ENCODE data around the gene EXOSC3. TPM values are rescaled to one million over a fixed set of nuclear protein-coding genes. Genes with fewer than 3 reads are reported as not detected.
"Not testable (repeated sequence)": the region's sequence is repeated elsewhere in the genome, so short reads cannot be mapped to it uniquely, and the experiment has no call there.

Gene EXOSC3
- 10 to 100 TPM; 43.7 to 45.2 (median 45.0) TPM for polyA plus RNA-seq (ENCODE audit: insufficient read length in 3 of 3)
- long read RNA-seq, donor 1, transcript EXOSC3-201 (4 exons, 1,806 nt), result major isoform, 11 of 15 reads
- long read RNA-seq, donor 1, partial matches to known transcripts, result 0 of 15 reads
- long read RNA-seq, donor 1, other reads (novel, unspliced or antisense), result 0 of 15 reads
- long read RNA-seq, donor 2, transcript EXOSC3-201 (4 exons, 1,806 nt), result major isoform, 6 of 9 reads
- long read RNA-seq, donor 2, partial matches to known transcripts, result 0 of 9 reads
- long read RNA-seq, donor 2, other reads (novel, unspliced or antisense), result 0 of 9 reads
- long read RNA-seq, donor 3, transcript EXOSC3-202 (3 exons, 768 nt), result minor isoform, 5 of 31 reads
- long read RNA-seq, donor 3, transcript EXOSC3-201 (4 exons, 1,806 nt), result major isoform, 24 of 31 reads
- long read RNA-seq, donor 3, partial matches to known transcripts, result 0 of 31 reads
- long read RNA-seq, donor 3, other reads (novel, unspliced or antisense), result 0 of 31 reads
- long read RNA-seq, donor 4, transcript EXOSC3-201 (4 exons, 1,806 nt), result major isoform, 9 of 16 reads
- long read RNA-seq, donor 4, partial matches to known transcripts, result 0 of 16 reads
- long read RNA-seq, donor 4, other reads (novel, unspliced or antisense), result 0 of 16 reads
- long read RNA-seq, donor 5, result 0 reads
- long read RNA-seq, donor 6, transcript EXOSC3-201 (4 exons, 1,806 nt), result major isoform, 10 of 13 reads
- long read RNA-seq, donor 6, partial matches to known transcripts, result 0 of 13 reads
- long read RNA-seq, donor 6, other reads (novel, unspliced or antisense), result 0 of 13 reads
- long read RNA-seq, donor 7, transcript EXOSC3-201 (4 exons, 1,806 nt), result major isoform, 28 of 34 reads
- long read RNA-seq, donor 7, partial matches to known transcripts, result 0 of 34 reads
- long read RNA-seq, donor 7, other reads (novel, unspliced or antisense), result 0 of 34 reads
- long read RNA-seq, donor 8, transcript EXOSC3-201 (4 exons, 1,806 nt), result major isoform, 17 of 42 reads
- long read RNA-seq, donor 8, transcript EXOSC3-204 (3 exons, 509 nt), result minor isoform, 8 of 42 reads
- long read RNA-seq, donor 8, partial matches to known transcripts, result 10 of 42 reads
- long read RNA-seq, donor 8, other reads (novel, unspliced or antisense), result 0 of 42 reads
- long read RNA-seq, donor 9, transcript EXOSC3-201 (4 exons, 1,806 nt), result major isoform, 7 of 11 reads
- long read RNA-seq, donor 9, partial matches to known transcripts, result 0 of 11 reads
- long read RNA-seq, donor 9, other reads (novel, unspliced or antisense), result 0 of 11 reads
- long read RNA-seq, donor 10, transcript EXOSC3-201 (4 exons, 1,806 nt), result major isoform, 14 of 17 reads
- long read RNA-seq, donor 10, partial matches to known transcripts, result 0 of 17 reads
- long read RNA-seq, donor 10, other reads (novel, unspliced or antisense), result 0 of 17 reads
- long read RNA-seq, donor 11, transcript EXOSC3-201 (4 exons, 1,806 nt), result major isoform, 13 of 18 reads
- long read RNA-seq, donor 11, partial matches to known transcripts, result 0 of 18 reads
- long read RNA-seq, donor 11, other reads (novel, unspliced or antisense), result 0 of 18 reads
- long read RNA-seq, donor 12, partial matches to known transcripts, result 0 of 3 reads
- long read RNA-seq, donor 12, other reads (novel, unspliced or antisense), result 0 of 3 reads
- long read RNA-seq, donor 13, result 0 reads
- long read RNA-seq, donor 14, transcript EXOSC3-201 (4 exons, 1,806 nt), result major isoform, 16 of 25 reads
- long read RNA-seq, donor 14, partial matches to known transcripts, result 5 of 25 reads
- long read RNA-seq, donor 14, other reads (novel, unspliced or antisense), result 0 of 25 reads
- long read RNA-seq, donor 15, partial matches to known transcripts, result 0 of 6 reads
- long read RNA-seq, donor 15, other reads (novel, unspliced or antisense), result 0 of 6 reads
- long read RNA-seq, donor 16, transcript EXOSC3-204 (3 exons, 509 nt), result minor isoform, 10 of 76 reads
- long read RNA-seq, donor 16, transcript EXOSC3-202 (3 exons, 768 nt), result minor isoform, 13 of 76 reads
- long read RNA-seq, donor 16, transcript EXOSC3-201 (4 exons, 1,806 nt), result major isoform, 47 of 76 reads
- long read RNA-seq, donor 16, partial matches to known transcripts, result 0 of 76 reads
- long read RNA-seq, donor 16, other reads (novel, unspliced or antisense), result 0 of 76 reads

GRCh38 chr9:37784616-37785483 is at the start of gene EXOSC3:
EXOSC3 (minus strand) TSS chr9:37785064; CDS start chr9:37785044, 20 bp downstream.
- DNase-seq (ENCODE audit: extremely low read depth in 1 of 11, low read depth in 9 of 11, low spot score in 4 of 11), result peak; percentile 77 to 93 (median 86)

GRCh38 chr9:37827483-37828165 is 42.8 kb upstream of the EXOSC3 start:
- DNase-seq (ENCODE audit: extremely low read depth in 1 of 11, low read depth in 9 of 11, low spot score in 4 of 11), result no peak

- DNase-seq (ENCODE audit: extremely low read depth in 1 of 11, low read depth in 9 of 11, low spot score in 4 of 11), result not testable (repeated sequence)
These were observed 40.3 kb upstream of the EXOSC3 start for GRCh38 chr9:37825174-37825573.

- no peak for DNase-seq (ENCODE audit: extremely low read depth in 1 of 11, low read depth in 9 of 11, low spot score in 4 of 11)
These were observed 35.3 kb upstream of the EXOSC3 start for GRCh38 chr9:37820142-37820541.

- DNase-seq (ENCODE audit: extremely low read depth in 1 of 11, low read depth in 9 of 11, low spot score in 4 of 11), result no peak
These were observed 34.0 kb upstream of the EXOSC3 start for GRCh38 chr9:37818849-37819248.

- DNase-seq (ENCODE audit: extremely low read depth in 1 of 11, low read depth in 9 of 11, low spot score in 4 of 11), result no peak
These were observed 28.0 kb upstream of the EXOSC3 start for GRCh38 chr9:37812773-37813379.

- no peak for DNase-seq (ENCODE audit: extremely low read depth in 1 of 11, low read depth in 9 of 11, low spot score in 4 of 11)
These were observed 27.1 kb upstream of the EXOSC3 start for GRCh38 chr9:37811906-37812476.

GRCh38 chr9:37809676-37810075 is 24.8 kb upstream of the EXOSC3 start:
- not testable (repeated sequence) for DNase-seq (ENCODE audit: extremely low read depth in 1 of 11, low read depth in 9 of 11, low spot score in 4 of 11)

- DNase-seq (ENCODE audit: extremely low read depth in 1 of 11, low read depth in 9 of 11, low spot score in 4 of 11), result no peak
These were observed 21.4 kb upstream of the EXOSC3 start for GRCh38 chr9:37806271-37806670.

GRCh38 chr9:37801959-37802711 is 17.3 kb upstream of the EXOSC3 start:
- DNase-seq (ENCODE audit: extremely low read depth in 1 of 11, low read depth in 9 of 11, low spot score in 4 of 11), result no peak

GRCh38 chr9:37801287-37801850 is 16.5 kb upstream of the EXOSC3 start:
- DNase-seq (ENCODE audit: extremely low read depth in 1 of 11, low read depth in 9 of 11, low spot score in 4 of 11), result peak in 2 of 11 donors; percentile 8 to 19

- DNase-seq (ENCODE audit: extremely low read depth in 1 of 11, low read depth in 9 of 11, low spot score in 4 of 11), result peak; percentile 57 to 86 (median 82)
These were observed 15.9 kb upstream of the EXOSC3 start, which contains the start of gene DCAF10 for GRCh38 chr9:37800631-37801286. DCAF10 (plus strand) TSS chr9:37800797; CDS start chr9:37800867, 70 bp downstream.

GRCh38 chr9:37798677-37799076 is 13.8 kb upstream of the EXOSC3 start:
- DNase-seq (ENCODE audit: extremely low read depth in 1 of 11, low read depth in 9 of 11, low spot score in 4 of 11), result no peak

- no peak for DNase-seq (ENCODE audit: extremely low read depth in 1 of 11, low read depth in 9 of 11, low spot score in 4 of 11)
These were observed 11.4 kb upstream of the EXOSC3 start for GRCh38 chr9:37796232-37796631.
